KMS-11 (cell line): ENCODE data around the gene FCF1.

Source experiments
- H2AFZ ChIP-seq: fragments of 200-600 bp; sonication (generic); 2 replicates; pipeline ENCODE4 v1.6.1; 2016; ENCODE audit warnings: antibody characterized with exemption, mixed run types, low read depth
- H3K27ac ChIP-seq: fragments of 200-600 bp; sonication (generic); 2 replicates; pipeline ENCODE4 v1.6.1; 2016; ENCODE audit warnings: mild to moderate bottlenecking, mixed run types
- H3K27me3 ChIP-seq: fragments of 200-600 bp; sonication (generic); 2 replicates; pipeline ENCODE4 v1.6.1; 2017; ENCODE audit warnings: mild to moderate bottlenecking, low read depth, mixed run types, moderate library complexity; ENCODE audit not compliant: insufficient read depth
- H3K36me3 ChIP-seq: fragments of 200-600 bp; sonication (generic); 2 replicates; pipeline ENCODE4 v1.6.1; 2017; ENCODE audit warnings: mild to moderate bottlenecking, mixed run types; ENCODE audit not compliant: insufficient read depth
- H3K4me1 ChIP-seq: fragments of 200-600 bp; sonication (generic); 2 replicates; pipeline ENCODE4 v1.6.1; 2016; ENCODE audit warnings: mild to moderate bottlenecking, low read depth, mixed run types; ENCODE audit not compliant: poor library complexity, severe bottlenecking
- H3K4me2 ChIP-seq: fragments of 200-600 bp; sonication (generic); 2 replicates; pipeline ENCODE4 v1.7.0; 2016; ENCODE audit warnings: mild to moderate bottlenecking, mixed run types
- H3K4me3 ChIP-seq: fragments of 200-600 bp; sonication (generic); IDR thresholded peaks from 2 replicates; pipeline ENCODE4 v1.6.1; 2017; ENCODE audit warnings: low read depth, low read length, mixed read lengths; ENCODE audit not compliant: insufficient read depth
- H3K79me2 ChIP-seq: fragments of 200-600 bp; sonication (generic); 2 replicates; pipeline ENCODE4 v1.6.1; 2016; ENCODE audit warnings: low read depth, mixed run types; ENCODE audit not compliant: insufficient read depth
- H3K9ac ChIP-seq: fragments of 200-600 bp; sonication (generic); 2 replicates; pipeline ENCODE4 v1.6.1; 2016; ENCODE audit warnings: mild to moderate bottlenecking, mixed run types
- H4K20me1 ChIP-seq: fragments of 200-600 bp; sonication (generic); 2 replicates; pipeline ENCODE4 v1.6.1; 2016; ENCODE audit warnings: mild to moderate bottlenecking, mixed run types; ENCODE audit not compliant: insufficient read depth
- CTCF ChIP-seq: fragments of 200-600 bp; sonication (generic); conservative IDR thresholded peaks from 2 replicates; pipeline ENCODE4 v1.6.1; 2017; ENCODE audit warnings: low read depth, mild to moderate bottlenecking, antibody characterized with exemption, low read length, moderate library complexity, mixed read lengths

FCF1 gene

GRCh38 chr14:74763803-74764531, 51.0 kb downstream of the FCF1 start:
- peak overlapping the region; percentile 95 for H3K4me2 ChIP-seq
- H3K9ac ChIP-seq, result peak overlapping the region; percentile 89
- peak overlapping the region; percentile 63 for H3K27ac ChIP-seq
- H4K20me1 ChIP-seq, result no peaks in the 10 kb centered on the region
- TF ChIP-seq CTCF, result no peak
- H3K79me2 ChIP-seq, result peaks cover 54% of the 10 kb centered on the region
- peak overlapping the region; percentile 66; the same call in 1 of the 2 replicates for H2AFZ ChIP-seq
- peaks cover 28% of the 10 kb centered on the region for H3K4me1 ChIP-seq
- no peak overlapping the region for H3K4me3 ChIP-seq
- no peaks in the 10 kb centered on the region for H3K27me3 ChIP-seq
- no peaks in the 10 kb centered on the region for H3K36me3 ChIP-seq

DNA sequence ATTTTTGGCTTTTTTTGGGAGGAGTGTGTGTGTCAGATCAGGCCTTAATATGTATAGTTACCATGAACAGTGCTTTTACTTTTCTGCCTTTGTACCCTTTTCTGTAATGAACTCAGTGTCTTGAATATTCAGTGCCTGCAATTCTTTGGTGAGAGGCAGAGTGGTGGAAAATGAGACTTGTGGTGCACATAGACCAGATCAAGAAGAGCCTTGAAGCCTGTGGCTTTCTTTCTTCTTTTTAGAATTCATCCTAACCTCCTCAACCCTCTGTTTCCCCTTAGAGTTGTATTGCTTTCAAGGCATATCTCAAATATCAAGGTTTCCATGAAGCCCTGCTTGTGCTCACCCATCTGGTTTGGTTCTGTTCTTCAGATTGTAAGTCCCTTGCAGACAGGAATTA, 52.8 kb downstream of the FCF1 start:
- Histone ChIP-seq H3K4me1 (peaks cover 28% of the 10 kb centered on the region), H4K20me1 (no peaks in the 10 kb centered on the region), H3K27me3 (no peaks in the 10 kb centered on the region), H3K79me2 (peaks cover 58% of the 10 kb centered on the region), H3K9ac (no peak overlapping the region), H3K4me2 (peak overlapping the region; percentile 95), H3K4me3 (no peak overlapping the region), H3K36me3 (no peaks in the 10 kb centered on the region), H3K27ac (no peak overlapping the region; the same call in 1 of the 2 replicates), H2AFZ (no peak overlapping the region)
- no peak for TF ChIP-seq CTCF

DNA sequence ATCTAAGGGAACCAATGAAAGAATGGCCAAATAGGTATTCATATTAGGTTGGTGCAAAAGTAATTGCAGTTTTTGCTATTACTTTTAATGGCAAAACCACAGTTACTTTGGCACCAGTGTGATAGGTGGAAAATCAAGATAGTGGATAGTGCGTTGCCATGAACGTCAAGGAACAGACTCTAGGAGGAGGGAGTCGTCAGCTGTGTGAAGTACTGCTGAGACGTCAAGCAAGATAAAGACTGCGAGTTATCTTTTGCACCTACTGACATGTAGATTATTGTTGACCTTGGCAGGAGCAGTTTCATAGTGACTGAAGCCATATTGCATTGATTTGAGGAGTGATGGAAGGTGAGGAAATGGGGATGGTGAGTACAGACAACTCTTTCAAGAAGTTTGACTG, 58.5 kb downstream of the FCF1 start:
- no peak overlapping the region for H3K9ac ChIP-seq
- H3K79me2 ChIP-seq, result peaks cover 51% of the 10 kb centered on the region; the same call in 1 of the 2 replicates
- H3K4me2 ChIP-seq, result no peak overlapping the region
- H2AFZ ChIP-seq, result no peak overlapping the region
- no peaks in the 10 kb centered on the region for H3K36me3 ChIP-seq
- no peak overlapping the region for H3K27ac ChIP-seq
- 0 out of 2 replicates have a peak, but pooled peaks cover 4% of the 10 kb centered on the region for H4K20me1 ChIP-seq
- no peak overlapping the region for H3K4me3 ChIP-seq
- no peaks in the 10 kb centered on the region for H3K27me3 ChIP-seq
- no peak for TF ChIP-seq CTCF
- H3K4me1 ChIP-seq, result peaks cover under 1% of the 10 kb centered on the region

DNA sequence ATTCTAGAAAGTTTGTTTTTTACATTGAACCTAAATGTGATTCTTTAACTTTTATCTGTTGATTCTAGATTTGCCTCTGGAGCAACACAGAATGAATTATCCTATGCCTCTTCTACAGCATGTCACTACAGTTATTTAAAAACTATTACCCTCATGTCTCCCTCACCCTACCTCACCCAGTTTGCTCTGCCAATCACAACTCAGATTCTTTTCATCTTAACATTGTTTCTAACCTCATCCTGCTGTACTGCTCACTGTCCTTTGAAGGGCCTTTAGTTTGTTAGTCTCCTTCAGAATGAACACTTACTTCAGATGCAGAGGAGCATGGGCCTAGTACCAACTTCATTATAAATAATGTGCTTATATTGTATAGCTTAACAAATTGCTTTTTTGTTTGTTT, 71.7 kb downstream of the FCF1 start:
- H3K4me3 ChIP-seq, result no peak overlapping the region
- H3K4me1 ChIP-seq, result no peaks in the 10 kb centered on the region
- H3K36me3 ChIP-seq, result no peaks in the 10 kb centered on the region
- H3K27me3 ChIP-seq, result no peaks in the 10 kb centered on the region
- no peak overlapping the region for H2AFZ ChIP-seq
- H3K4me2 ChIP-seq, result no peak overlapping the region
- no peak overlapping the region for H3K9ac ChIP-seq
- H4K20me1 ChIP-seq, result no peaks in the 10 kb centered on the region
- no peak for TF ChIP-seq CTCF
- H3K27ac ChIP-seq, result no peak overlapping the region
- H3K79me2 ChIP-seq, result no peaks in the 10 kb centered on the region
